NCI-H510A treated with DMSO at 0.1 percent for 48 hours (cell line): Measurements from ENCODE around the gene PCDHB1.

Source experiments
- DNase-seq: peaks from one replicate; lab custom pipeline; 2025; lab: John Stamatoyannopoulos, UW

Gene PCDHB1

DNA sequence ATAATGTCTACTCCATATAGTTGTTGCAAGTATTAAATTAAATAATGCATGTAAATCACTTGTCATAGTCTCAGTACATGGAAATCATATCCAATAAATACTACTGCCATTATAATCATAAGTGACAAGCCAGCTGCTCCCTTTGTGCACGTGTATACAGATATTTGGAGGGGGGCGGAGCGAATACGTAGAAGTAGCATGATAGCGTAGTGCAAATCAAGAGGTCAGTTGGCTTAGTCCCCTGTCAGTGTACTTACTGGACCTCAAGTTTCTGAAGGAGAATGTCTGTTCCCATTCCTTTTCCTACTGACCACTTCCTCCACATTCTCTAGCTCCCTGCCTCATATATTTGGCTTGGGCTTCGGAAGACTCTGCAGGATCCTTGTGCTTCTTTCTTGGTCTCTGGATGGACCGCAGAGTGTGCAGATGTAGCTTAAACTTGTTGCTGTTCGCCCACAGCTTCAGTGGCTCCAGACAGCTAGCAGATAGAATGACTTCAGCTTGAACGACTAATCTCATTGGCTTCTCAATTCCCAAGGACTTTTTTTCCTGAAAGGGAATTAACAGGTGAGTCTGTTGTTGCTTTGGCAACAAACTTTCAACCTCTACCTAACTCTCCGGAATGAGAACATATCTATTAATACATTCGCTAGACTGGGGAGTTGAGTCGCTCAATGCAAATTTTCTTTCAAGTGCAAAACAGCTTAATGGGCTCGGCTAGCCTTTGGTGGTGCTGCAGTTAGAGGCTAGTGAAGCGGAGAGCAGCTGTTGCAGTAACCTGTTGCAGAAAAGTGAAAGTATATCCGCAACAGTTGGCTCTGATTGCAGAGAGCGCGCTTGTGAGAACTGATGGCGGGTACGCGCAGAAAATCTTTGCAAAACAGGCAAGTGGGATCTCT lies at the start of gene PCDHB1:
Gene PCDHB1, plus strand, starts transcription at position 753 of the 899 bp plus-strand sequence. Its CDS starts 97 bp downstream, at position 850.
- peak; percentile 43 for DNase-seq

DNA sequence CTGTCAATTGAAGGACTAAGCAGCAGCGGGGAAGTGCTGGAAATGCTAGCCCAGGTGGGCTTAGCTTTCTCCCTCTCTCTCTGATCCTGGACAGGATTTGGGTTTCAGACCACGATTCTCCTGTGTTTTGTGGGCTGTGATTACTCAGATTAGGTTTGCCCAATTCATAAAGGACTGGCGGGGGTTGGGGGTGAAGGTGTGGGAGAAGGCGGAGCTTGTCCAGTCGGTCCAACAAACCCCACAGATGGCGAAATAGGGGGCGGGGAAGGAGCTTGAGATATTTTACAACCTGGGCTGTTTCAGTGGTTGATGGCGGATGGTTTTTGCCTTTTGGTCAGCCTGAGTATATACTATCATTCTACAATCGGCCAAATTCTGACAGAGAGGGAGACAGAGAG lies 49.7 kb upstream of the PCDHB1 start:
- DNase-seq = peak; percentile 67

DNA sequence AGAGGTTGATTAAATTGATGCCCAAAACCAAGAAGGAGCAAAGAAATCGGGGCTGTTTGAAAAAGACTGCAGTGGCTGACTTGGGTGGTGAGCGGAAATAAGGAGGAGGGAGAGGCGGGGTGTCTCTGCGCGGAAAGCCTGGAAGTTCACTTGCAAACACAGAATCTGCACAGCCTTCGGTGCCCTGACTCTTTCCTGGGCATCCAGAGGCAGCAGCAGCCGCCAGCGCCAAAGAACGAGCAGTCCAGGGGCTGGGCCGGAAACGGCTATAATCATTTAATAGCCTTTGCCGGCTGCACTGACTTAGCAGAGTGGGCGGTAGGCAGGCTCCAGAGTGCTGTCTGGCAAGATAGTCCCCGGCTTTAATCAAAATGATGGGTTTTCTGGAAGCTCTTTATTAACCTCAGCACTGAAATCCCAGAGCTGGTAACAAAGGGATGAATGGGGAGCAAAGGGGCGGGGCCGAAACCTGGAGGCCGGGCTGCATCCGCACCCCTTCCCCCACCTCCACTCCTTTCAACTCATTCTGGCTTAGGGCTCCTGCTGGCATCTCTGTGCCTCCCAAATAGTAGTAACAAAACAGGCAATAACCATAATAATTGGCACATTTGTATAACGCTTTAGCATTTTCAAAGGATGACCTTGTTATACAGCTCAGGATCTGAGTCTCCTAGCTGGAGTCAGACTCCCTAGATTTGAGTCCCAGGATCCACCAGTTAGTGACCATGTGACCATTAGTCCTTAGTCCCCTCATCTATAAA lies 49.1 kb upstream of the PCDHB1 start:
- DNase-seq = peak; percentile 67

DNA sequence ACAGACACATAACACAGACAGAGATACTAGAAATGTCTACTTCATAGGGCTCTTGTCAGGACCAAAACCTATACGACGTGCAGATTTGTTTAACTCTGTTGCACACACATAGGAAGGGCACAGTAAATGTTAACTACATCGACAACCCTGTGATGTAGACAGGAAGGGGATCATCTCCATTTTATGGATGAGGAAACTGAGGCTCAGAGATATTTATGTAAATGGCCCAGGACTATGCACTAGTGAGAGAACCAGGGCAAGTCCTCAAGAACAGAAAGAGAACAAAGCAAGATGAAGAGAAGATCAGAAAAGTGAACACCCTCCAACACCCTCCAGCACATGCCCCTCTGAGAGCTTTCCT lies 48.6 kb upstream of the PCDHB1 start:
- no peak for DNase-seq

GRCh38 chr5:141003031-141003430 lies 48.1 kb upstream of the PCDHB1 start:
- DNase-seq = no peak

GRCh38 chr5:141003791-141004611 lies 47.2 kb upstream of the PCDHB1 start:
- DNase-seq = peak; percentile 61

- DNase-seq = no peak
Measured at GRCh38 chr5:141007791-141008190, 43.4 kb upstream of the PCDHB1 start.

- DNase-seq = no peak
Measured at GRCh38 chr5:141010047-141010793, 41.0 kb upstream of the PCDHB1 start.

- DNase-seq = no peak
Measured at GRCh38 chr5:141017943-141018342, 33.2 kb upstream of the PCDHB1 start.

- no peak for DNase-seq
Measured at GRCh38 chr5:141022384-141022783, 28.8 kb upstream of the PCDHB1 start.

DNA sequence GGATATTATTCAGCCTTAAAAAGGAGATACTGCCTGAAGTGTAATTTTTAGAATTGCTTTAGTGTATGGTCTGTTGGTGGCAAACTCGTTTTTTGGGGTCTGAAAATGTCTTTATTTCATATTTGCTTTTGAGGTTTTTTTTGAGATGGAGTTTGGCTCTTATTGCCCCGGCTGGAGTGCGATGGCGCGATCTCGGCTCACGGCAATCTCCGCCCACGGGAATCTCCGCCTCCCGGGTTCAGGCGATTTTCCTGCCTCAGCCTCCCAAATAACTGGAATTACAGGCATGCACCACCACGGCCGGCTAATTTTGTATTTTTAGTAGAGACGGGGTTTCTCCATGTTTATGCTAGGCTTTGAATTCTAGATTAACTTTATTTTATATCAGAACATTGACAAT lies 20.2 kb upstream of the PCDHB1 start:
- no peak for DNase-seq

DNA sequence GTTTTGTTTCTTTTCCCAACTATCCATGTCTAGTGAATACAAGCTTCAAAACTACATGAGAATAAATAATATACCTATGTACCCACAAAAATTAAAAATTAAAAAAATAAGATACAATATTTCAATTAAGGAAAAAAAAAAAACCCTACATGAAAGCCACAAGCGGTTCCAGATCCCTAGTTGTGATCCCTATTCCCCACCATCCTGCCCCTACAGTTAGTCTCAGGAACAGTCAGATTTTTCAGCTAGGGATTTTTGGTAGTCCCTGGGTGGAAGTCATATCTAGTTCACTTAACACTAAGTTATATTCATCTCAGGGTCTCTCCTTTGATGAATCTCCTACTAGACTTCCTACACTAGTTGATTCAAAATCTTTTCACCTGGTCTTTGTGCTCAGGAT lies 18.5 kb upstream of the PCDHB1 start:
- no peak for DNase-seq

DNA sequence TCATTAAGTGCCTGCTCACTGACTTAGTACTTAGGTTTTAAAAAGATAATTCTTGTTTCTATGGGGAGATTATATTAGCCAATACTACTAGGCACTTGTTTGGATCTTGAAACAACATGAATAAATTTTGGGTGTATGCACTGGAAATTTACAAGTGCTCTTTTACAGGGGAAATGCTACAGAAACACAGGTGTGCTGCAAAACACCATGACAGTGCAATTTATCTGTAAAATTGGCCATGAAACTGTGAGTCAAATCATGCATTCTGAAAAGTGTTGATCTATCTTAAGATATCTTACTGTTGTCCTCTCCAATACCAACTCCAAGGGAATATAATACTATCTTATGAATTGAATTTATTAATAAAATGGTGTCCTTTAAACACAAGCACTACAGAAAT lies 12.1 kb upstream of the PCDHB1 start:
- no peak for DNase-seq

- peak; percentile 36 for DNase-seq
Measured at GRCh38 chr5:141039517-141039916, 11.7 kb upstream of the PCDHB1 start.

DNA sequence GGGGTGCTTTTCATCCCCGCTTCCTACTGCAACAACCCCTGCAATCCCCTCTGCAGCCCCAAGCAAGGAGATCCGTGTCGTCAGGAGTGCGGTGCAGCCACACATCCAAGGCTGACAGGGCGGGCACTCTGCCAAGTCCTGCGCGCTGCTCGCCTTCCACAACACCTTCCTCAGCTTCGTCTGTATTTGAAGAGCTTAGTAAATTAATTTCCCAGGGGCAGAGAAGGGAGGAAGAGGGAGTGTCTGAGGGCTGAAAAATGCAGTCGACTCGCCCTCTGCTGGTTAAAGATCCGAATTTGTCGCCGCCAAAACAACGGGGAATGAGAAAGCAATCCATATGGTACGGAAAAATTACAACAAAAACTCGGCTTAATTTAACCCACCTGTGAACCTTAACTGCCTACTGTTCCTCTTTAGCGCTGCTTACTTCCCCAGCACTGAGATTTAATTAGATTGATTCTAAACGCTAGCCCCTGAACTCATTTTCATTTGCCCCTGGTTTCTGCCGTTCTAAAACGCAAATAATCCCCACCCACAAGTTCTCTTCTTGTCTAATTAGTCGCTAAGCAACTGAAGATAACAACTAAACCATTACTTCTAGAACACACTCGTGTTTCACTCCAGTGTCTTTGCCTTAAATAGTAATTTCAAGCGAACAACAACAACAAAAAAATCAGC lies 10.9 kb upstream of the PCDHB1 start:
- peak; percentile 90 for DNase-seq

- DNase-seq = peak; percentile 93
Measured at GRCh38 chr5:141040771-141041426, 10.3 kb upstream of the PCDHB1 start.

GRCh38 chr5:141041427-141041785 lies 9.8 kb upstream of the PCDHB1 start:
- DNase-seq = no peak

- DNase-seq = no peak
Measured at GRCh38 chr5:141042555-141042954, 8.6 kb upstream of the PCDHB1 start.

DNA sequence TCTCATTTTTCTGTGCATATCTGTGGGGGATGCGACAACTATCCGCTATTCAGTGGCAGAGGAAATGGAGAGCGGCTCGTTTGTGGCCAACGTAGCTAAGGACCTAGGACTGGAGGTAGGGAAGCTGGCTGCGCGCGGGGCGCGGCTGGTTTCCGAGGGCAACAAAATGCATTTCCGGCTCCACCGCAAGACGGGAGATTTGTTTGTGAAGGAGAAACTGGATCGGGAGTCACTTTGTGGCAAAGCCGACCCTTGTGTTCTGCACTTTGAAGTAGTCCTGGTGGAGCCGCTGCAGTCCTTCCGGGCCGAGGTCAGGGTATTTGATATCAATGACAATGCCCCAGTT lies 320 bp downstream of the PCDHB1 start:
- DNase-seq = peak; percentile 43

DNA sequence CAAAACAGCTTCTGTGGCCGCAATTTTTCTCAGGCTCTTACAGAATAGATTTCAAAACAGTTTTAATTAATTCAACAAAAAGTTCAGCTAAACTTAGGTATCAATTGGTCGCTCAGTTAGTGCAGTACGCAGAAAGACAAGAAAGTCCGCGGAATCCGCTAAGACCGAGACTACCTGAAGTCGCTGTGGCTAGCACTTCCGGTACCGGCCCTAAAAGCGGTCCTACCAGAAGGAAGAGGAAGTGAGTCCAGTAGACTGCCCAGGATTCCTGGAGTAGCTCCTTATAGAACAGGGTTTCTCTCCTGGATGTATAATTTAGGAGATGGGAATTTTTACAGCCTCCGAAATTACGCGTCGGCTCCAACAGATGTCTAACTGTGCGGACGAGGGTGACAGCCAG lies 26.7 kb downstream of the PCDHB1 start:
- DNase-seq = peak; percentile 6

GRCh38 chr5:141082228-141082627 lies 31.1 kb downstream of the PCDHB1 start:
- DNase-seq = no peak
